OCI-LY1 (cell line): Measurements from ENCODE around the gene FRMD1.

Experiments used
- CTCF ChIP-seq: fragments of 200-600 bp; sonication (generic), shearing (Covaris generic); IDR thresholded peaks from 2 replicates; pipeline ENCODE4 v1.5.1; 2017; ENCODE audit warnings: mild to moderate bottlenecking, antibody characterized with exemption, low read length, moderate library complexity, mixed read lengths
- EZH2 ChIP-seq: fragments of 200-600 bp; sonication (generic), shearing (Covaris generic); IDR thresholded peaks from 2 replicates; pipeline ENCODE4 v1.8.0; 2017; ENCODE audit warnings: borderline replicate concordance, mixed run types, mild to moderate bottlenecking, antibody characterized with exemption, low read length, moderate library complexity, mixed read lengths

GRCh38 chr6:168106633-168107005 lies 27.6 kb upstream of the FRMD1 start:
- TF ChIP-seq CTCF (no peak), EZH2 (no peak)
